Measurements from ENCODE around the gene PAX7.

PAX7 gene

GRCh38 chr1:18769140-18769539 lies 138.5 kb downstream of the PAX7 start:
- no peak for TF ChIP-seq ZBTB7A (IDR thresholded peaks at IDR 0.05; ENCODE audit: low read depth)

GRCh38 chr1:18770799-18771198 lies 140.2 kb downstream of the PAX7 start:
- TF ChIP-seq FOXM1 (IDR thresholded peaks at IDR 0.05; ENCODE audit: borderline replicate concordance, low read depth), result no peak
- TF ChIP-seq CREB1 (IDR thresholded peaks at IDR 0.05; ENCODE audit: low read depth), result no peak
- TF ChIP-seq USF1 (IDR thresholded peaks at IDR 0.05), result no peak
- TF ChIP-seq TCF12 (IDR thresholded peaks at IDR 0.05; ENCODE audit: low read depth), result no peak
- no peak for TF ChIP-seq EGR1 (IDR thresholded peaks at IDR 0.05)
- TF ChIP-seq CEBPB (IDR thresholded peaks at IDR 0.05), result no peak
- no peak for TF ChIP-seq EP300 (IDR thresholded peaks at IDR 0.05; ENCODE audit: borderline replicate concordance)

GRCh38 chr1:18773753-18774152 lies 143.1 kb downstream of the PAX7 start:
- TF ChIP-seq USF1 (IDR thresholded peaks at IDR 0.05) (no peak), EGR1 (IDR thresholded peaks at IDR 0.05) (no peak), CREB1 (IDR thresholded peaks at IDR 0.05; ENCODE audit: low read depth) (no peak), FOXM1 (IDR thresholded peaks at IDR 0.05; ENCODE audit: borderline replicate concordance, low read depth) (no peak), TAF1 (IDR thresholded peaks at IDR 0.05; ENCODE audit: low read depth) (no peak), ZBTB7A (IDR thresholded peaks at IDR 0.05; ENCODE audit: low read depth) (no peak), TCF12 (IDR thresholded peaks at IDR 0.05; ENCODE audit: low read depth) (no peak), NFIC (IDR thresholded peaks at IDR 0.05) (no peak), YY1 (IDR thresholded peaks at IDR 0.05; ENCODE audit: low read depth) (no peak), TEAD4 (IDR thresholded peaks at IDR 0.05) (no peak)

GRCh38 chr1:18775341-18775740 lies 144.7 kb downstream of the PAX7 start:
- no peak for TF ChIP-seq REST (IDR thresholded peaks at IDR 0.05; ENCODE audit: low read depth)
- TF ChIP-seq CEBPB (IDR thresholded peaks at IDR 0.05), result no peak
- TF ChIP-seq ZBTB7A (IDR thresholded peaks at IDR 0.05; ENCODE audit: low read depth), result no peak
- no peak for TF ChIP-seq EGR1 (IDR thresholded peaks at IDR 0.05)
- no peak for TF ChIP-seq TAF1 (IDR thresholded peaks at IDR 0.05; ENCODE audit: low read depth)
- no peak for TF ChIP-seq MAX (IDR thresholded peaks at IDR 0.05)
- TF ChIP-seq NFIC (IDR thresholded peaks at IDR 0.05), result no peak
- TF ChIP-seq TCF12 (IDR thresholded peaks at IDR 0.05; ENCODE audit: low read depth), result no peak
- no peak for TF ChIP-seq YY1 (IDR thresholded peaks at IDR 0.05; ENCODE audit: low read depth)
- TF ChIP-seq CREB1 (IDR thresholded peaks at IDR 0.05; ENCODE audit: low read depth), result no peak
- TF ChIP-seq TEAD4 (IDR thresholded peaks at IDR 0.05), result no peak
- no peak for TF ChIP-seq RAD21 (IDR thresholded peaks at IDR 0.05; ENCODE audit: low read depth)
- TF ChIP-seq EP300 (IDR thresholded peaks at IDR 0.05; ENCODE audit: borderline replicate concordance), result no peak
- TF ChIP-seq FOXM1 (IDR thresholded peaks at IDR 0.05; ENCODE audit: borderline replicate concordance, low read depth), result no peak
- TF ChIP-seq USF1 (IDR thresholded peaks at IDR 0.05), result no peak

GRCh38 chr1:18776777-18777176 lies 146.1 kb downstream of the PAX7 start:
- no peak for TF ChIP-seq RAD21 (IDR thresholded peaks at IDR 0.05; ENCODE audit: low read depth)
- TF ChIP-seq CREB1 (IDR thresholded peaks at IDR 0.05; ENCODE audit: low read depth), result no peak
- TF ChIP-seq ZBTB7A (IDR thresholded peaks at IDR 0.05; ENCODE audit: low read depth), result no peak
- TF ChIP-seq TCF12 (IDR thresholded peaks at IDR 0.05; ENCODE audit: low read depth), result no peak

GRCh38 chr1:18778437-18778836 lies 147.8 kb downstream of the PAX7 start:
- TF ChIP-seq FOXM1 (IDR thresholded peaks at IDR 0.05; ENCODE audit: borderline replicate concordance, low read depth) (no peak), CREB1 (IDR thresholded peaks at IDR 0.05; ENCODE audit: low read depth) (no peak), ZBTB7A (IDR thresholded peaks at IDR 0.05; ENCODE audit: low read depth) (no peak)

- no peak for TF ChIP-seq RAD21 (IDR thresholded peaks at IDR 0.05; ENCODE audit: low read depth)
- TF ChIP-seq CREB1 (IDR thresholded peaks at IDR 0.05; ENCODE audit: low read depth), result no peak
- TF ChIP-seq TEAD4 (IDR thresholded peaks at IDR 0.05), result no peak
- no peak for TF ChIP-seq ZBTB7A (IDR thresholded peaks at IDR 0.05; ENCODE audit: low read depth)
- TF ChIP-seq REST (IDR thresholded peaks at IDR 0.05; ENCODE audit: low read depth), result no peak
- TF ChIP-seq TCF12 (IDR thresholded peaks at IDR 0.05; ENCODE audit: low read depth), result no peak
- TF ChIP-seq EP300 (IDR thresholded peaks at IDR 0.05; ENCODE audit: borderline replicate concordance), result no peak
- no peak for TF ChIP-seq FOXM1 (IDR thresholded peaks at IDR 0.05; ENCODE audit: borderline replicate concordance, low read depth)
- TF ChIP-seq YY1 (IDR thresholded peaks at IDR 0.05; ENCODE audit: low read depth), result no peak
- TF ChIP-seq MAX (IDR thresholded peaks at IDR 0.05), result no peak
- no peak for TF ChIP-seq NFIC (IDR thresholded peaks at IDR 0.05)
Measured at GRCh38 chr1:18781031-18781430, 150.4 kb downstream of the PAX7 start.
